Astrocyte (in vitro differentiated cells and primary cell): ENCODE data around the gene OTX2.

Source experiments
- CTCF ChIP-seq: IDR thresholded peaks from 2 replicates; pipeline ENCODE4 v1.5.1; 2011; ENCODE audit warnings: low read depth, mild to moderate bottlenecking, inconsistent platforms, low read length, moderate library complexity; ENCODE audit not compliant: insufficient read depth
- EZH2 ChIP-seq: IDR thresholded peaks from 2 replicates; pipeline ENCODE4 v1.6.1; 2012; ENCODE audit warnings: mild to moderate bottlenecking, low read length, inconsistent platforms; ENCODE audit not compliant: insufficient read depth

GRCh38 chr14:56782711-56783110, 27.6 kb downstream of the OTX2 start:
- TF ChIP-seq CTCF (no peak), EZH2 (no peak)
